Medulla oblongata (tissue), 1 donor: ENCODE data around the gene C11orf86.

Experiments used
- DNase-seq: peaks from one replicate; pipeline ENCODE4 v3.0.0-alpha.2; 2015; ENCODE audit errors: extremely low spot score

C11orf86 gene

DNA sequence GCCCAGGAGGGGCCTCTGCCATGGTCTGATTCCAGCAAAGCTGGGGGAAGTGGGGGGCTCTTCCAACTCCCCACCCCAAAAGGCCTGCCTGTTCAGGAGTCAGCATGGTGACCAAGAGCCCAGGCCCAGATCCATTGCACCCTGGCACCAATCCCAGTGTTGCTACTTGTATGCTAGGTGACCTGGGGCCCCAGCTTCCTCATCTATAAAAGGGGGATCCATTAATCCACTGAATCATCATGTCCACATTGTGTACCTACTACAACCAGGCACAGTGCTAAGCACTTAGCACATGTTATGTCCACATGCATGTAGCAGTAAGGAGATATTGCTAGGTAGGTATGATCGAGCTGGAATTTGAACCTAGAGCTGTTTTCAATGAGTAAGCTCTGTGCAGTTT is 49.9 kb downstream of the C11orf86 start:
- DNase-seq = no peak

DNA sequence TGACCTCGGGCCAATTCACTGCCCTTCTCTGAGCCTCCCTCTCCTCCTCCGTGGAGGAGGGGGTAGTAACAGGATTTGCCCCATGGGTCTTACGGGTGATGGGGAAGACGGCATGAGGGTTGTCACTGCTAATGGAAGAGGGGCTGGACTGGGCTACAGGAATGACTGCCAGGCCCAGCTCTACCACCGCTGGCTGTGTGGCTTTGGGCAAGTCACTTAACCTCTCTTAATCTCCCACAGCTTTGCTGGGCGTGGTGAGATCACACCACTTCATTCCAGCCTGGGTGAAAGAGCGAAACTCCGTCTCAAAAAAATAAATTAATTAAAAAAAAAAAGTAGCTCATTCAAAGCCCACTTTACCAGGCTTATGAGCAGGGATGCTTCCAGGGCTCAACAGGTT is 50.6 kb downstream of the C11orf86 start:
- DNase-seq = no peak
